GM13977 (cell line): ENCODE measurements around the gene LRRC1.

Experiments
- DNase-seq: peaks from one replicate; pipeline ENCODE4 v3.0.0; 2012; ENCODE audit warnings: low spot score
- in situ Hi-C: fragments of 300-500 bp; cut with MboI; formaldehyde crosslinking; loops from one replicate; pipeline ENCODE4 v1.12.0; 2022; ENCODE audit warnings: low sequenced_read_pairs, low pct_unique_long_range_greater_than_20kb, mixed read lengths, inconsistent platforms; ENCODE audit not compliant: unreplicated experiment
- TF ChIP-seq, protein P1 (sequence below): IDR thresholded peaks from 2 replicates; pipeline ENCODE4 v1.5.1; 2012; ENCODE audit warnings: mild to moderate bottlenecking, control low read depth; ENCODE audit not compliant: insufficient read depth; ENCODE audit errors: extremely low read depth, missing control alignments

Gene LRRC1

DNA sequence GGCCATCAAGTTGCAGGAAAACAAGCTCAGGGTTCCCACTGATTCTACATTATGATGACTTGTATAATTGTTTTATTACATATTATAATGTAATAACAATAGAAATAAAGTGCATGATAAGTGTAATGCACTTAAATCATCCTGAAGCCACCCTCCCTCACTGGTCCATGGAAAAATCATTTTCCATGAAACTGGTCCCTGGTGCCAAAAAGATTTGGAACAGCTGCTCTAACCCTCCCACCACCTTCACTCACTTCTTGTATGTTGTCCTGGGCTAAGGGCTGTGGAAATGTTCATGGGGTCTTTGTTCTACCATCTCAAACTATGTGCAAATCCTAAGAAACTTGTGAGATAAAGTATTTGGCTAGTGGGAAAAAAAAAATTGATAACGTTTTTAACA is 133.8 kb downstream of the LRRC1 start:
- in situ Hi-C loops = no loop called here
- TF ChIP-seq, protein P1, sequence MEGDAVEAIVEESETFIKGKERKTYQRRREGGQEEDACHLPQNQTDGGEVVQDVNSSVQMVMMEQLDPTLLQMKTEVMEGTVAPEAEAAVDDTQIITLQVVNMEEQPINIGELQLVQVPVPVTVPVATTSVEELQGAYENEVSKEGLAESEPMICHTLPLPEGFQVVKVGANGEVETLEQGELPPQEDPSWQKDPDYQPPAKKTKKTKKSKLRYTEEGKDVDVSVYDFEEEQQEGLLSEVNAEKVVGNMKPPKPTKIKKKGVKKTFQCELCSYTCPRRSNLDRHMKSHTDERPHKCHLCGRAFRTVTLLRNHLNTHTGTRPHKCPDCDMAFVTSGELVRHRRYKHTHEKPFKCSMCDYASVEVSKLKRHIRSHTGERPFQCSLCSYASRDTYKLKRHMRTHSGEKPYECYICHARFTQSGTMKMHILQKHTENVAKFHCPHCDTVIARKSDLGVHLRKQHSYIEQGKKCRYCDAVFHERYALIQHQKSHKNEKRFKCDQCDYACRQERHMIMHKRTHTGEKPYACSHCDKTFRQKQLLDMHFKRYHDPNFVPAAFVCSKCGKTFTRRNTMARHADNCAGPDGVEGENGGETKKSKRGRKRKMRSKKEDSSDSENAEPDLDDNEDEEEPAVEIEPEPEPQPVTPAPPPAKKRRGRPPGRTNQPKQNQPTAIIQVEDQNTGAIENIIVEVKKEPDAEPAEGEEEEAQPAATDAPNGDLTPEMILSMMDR = no peak
- DNase-seq = no peak

DNA sequence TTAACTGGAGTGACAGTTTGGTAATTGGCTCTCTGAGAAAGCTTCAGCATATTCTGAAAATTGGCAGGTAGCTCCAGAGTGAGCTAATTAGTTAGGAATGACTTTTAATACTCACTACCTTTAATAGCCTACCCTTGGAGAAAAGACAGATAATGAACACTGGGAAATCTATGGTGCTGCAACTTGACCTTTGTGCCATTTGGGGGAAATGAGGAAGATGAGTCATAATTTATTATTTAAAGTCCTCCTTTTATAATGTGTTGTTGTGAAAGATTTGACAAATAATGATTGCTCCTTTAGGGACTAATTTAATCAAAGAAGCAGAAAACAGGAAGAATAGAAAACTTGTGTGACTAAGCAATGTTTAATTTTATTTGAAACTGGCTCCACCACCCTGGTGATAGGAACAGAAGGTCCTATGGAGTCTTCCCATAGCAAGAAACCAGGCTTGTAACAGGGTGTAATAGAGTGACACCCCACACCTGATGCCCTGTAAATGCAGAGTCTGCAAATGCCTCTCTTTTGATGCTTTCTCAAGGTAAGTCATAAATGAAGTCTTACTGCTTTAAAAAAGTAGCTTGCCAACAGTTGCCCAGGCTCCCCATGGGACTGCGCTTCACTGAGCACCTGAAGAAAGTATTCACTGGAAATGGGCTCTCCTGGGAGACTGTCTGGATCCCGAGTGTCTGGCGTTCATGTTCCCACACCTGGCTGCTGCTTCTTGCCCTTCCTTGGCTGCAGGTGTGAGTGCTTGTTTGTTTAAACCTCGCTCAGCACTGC is 134.4 kb downstream of the LRRC1 start:
- TF ChIP-seq, protein P1 = no peak
- no peak for DNase-seq
- in situ Hi-C loops = no loop called here

DNA sequence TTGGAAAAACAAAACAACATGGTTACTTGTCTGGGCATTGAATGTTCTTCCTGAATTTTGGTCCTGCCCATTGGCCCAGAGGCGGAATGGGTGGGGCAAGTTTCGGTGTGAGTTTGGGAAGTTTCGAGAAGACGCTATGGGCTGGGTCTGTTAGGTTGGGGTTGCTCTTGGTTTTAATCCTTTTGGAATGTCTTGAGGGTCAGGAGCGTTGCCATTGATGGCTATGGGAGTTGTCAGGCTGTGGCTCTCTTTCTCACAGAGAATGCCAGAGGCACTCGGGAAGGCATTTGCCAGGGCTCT is 135.0 kb downstream of the LRRC1 start:
- TF ChIP-seq, protein P1 = no peak
- in situ Hi-C loops = no loop called here

DNA sequence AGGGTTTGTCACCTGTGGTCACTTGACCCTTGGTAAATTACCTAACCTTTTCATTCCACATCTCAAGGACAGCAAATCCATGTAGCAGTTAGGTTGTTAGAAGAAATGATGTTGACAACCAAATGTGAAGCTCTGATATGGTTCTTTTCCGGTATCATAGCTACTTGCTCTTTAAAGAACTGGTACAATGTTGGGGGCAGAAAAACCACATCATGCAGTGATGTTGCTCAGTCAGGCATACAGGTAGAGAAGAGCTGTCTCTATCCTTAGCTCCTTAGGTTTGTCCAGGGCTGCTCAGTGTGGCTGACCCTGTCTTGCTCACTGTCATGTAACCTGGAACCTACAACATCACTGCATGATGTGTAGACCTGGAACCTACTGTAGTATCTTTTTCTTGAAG is 135.5 kb downstream of the LRRC1 start:
- in situ Hi-C loops = no loop called here
- no peak for DNase-seq
- TF ChIP-seq, protein P1 = no peak

More for the DNA sequence above, 135.0 kb downstream of the LRRC1 start:
- DNase-seq = no peak

DNA sequence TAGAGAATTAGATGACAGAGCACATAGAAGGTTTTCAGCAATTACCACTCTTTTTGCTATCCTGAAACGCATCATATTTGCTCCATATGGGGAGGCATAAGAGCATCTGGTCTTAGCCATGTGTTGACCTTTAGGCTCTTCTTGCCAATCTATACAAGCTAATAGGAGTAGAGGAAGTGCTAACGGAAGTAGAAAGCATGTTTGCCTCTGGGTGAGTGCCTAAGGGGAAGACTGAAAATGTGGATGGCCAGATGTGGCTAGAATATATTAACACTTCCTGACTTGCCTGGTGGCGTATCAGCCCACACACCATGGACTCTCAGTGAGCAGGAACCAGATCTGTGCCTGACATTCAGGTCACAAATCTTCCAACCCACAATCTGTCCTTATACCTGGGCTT is 136.3 kb downstream of the LRRC1 start:
- no peak for DNase-seq
- TF ChIP-seq, protein P1 = no peak
- in situ Hi-C loops = no loop called here

DNA sequence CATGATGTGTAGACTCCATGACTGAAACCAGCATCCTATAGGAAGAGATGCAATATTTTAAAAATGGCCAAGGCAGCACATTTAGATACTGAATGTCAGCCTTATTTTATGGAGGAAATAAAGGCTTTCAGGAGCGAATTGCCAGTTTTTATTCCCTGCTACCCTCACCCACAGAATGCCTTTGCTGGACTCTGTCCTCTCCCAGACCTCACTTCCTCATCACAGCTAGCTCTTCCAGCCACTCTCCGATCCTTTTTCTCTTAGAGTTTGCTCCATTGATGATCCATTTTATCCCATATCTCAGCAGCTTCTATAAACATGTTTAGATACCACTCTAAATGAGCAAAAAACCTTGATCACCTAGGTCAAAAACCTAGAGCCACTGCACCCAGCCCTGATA is 137.7 kb downstream of the LRRC1 start:
- in situ Hi-C loops = no loop called here
- no peak for DNase-seq
- TF ChIP-seq, protein P1 = no peak
